Measurements from ENCODE around the gene VGLL4. TPM values are rescaled to one million over a fixed set of nuclear protein-coding genes. Genes with fewer than 3 reads are reported as not detected.
"Not testable (repeated sequence)": the region's sequence is repeated elsewhere in the genome, so short reads cannot be mapped to it uniquely, and the experiment has no call there.

Gene VGLL4
- total RNA-seq, 1 donor from 2014 or later: 94.2 TPM

GRCh38 chr3:11606865-11607440, 36.8 kb downstream of the VGLL4 start:
- no peak for DNase-seq (ENCODE audit: low spot score)

- DNase-seq (ENCODE audit: low spot score): no peak
These were observed 37.5 kb downstream of the VGLL4 start for GRCh38 chr3:11606090-11606784.

DNA sequence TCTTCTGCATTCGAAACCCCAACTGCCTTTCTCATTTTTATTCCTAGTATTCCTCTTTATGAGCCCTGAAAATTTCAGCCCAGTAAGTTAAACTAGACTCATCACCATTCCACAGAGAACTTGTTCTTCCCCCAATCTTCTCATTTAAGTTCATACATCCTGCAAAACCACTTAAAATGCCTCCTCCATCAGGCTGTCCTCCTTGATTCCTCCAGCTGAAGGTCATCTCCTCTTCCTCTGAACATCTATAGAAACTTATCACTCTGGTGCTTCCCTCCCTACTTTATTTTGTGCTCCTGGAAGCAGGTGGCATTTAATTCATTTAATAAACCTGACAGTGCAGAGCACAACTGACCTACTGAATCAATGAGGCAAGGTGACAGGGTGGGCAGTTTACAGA, 38.3 kb downstream of the VGLL4 start:
- DNase-seq (ENCODE audit: low spot score): no peak

GRCh38 chr3:11604139-11604892, 39.4 kb downstream of the VGLL4 start:
- no peak for DNase-seq (ENCODE audit: low spot score)

DNA sequence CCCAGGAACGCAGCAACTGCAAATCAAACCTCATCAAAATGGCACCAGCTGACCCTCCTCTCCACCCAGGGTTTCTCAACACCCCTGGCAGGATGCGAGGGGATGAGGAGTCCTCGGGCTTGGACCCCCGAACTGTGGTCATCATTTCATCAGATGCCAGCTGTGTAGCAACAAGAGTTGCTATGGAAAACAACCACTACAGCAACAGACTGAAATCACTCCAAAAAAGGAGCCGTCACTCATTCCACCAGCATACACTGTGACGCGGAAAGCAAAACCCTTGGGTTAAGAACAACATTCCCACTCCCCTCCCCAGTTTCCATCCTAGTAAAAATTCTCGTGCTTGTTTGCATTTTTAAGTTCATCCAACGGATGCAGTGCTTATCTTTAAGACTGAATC, 40.1 kb downstream of the VGLL4 start:
- no peak for DNase-seq (ENCODE audit: low spot score)

DNA sequence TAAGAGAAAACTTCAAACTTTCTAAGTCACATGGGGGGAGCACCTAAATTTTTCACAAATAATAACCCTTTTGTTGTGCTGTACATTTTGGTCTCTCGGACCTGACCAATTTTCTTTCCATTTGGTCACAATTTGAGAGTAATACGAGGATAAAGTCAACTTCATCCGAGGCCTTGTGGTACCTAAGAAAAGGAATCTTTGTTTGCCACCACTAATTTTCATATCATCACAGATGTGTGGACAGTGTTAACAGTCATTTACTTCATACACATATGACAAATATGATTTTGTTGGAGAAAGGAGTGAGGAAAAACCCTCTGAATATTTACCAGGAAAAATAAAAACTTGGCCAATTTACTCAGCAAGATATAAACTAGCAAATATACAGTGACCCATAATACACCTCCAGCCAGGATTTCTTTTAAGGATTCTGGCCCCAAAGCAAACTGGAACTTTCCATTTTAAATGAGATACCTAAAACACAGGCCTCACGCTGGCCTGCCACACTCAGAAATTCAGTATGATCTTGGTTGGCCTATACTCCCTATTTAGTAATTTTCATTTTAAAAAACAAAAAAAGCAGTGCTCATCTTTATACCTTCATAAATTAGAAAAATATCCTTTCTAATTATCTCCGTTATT, 40.7 kb downstream of the VGLL4 start:
- no peak for DNase-seq (ENCODE audit: low spot score)

DNA sequence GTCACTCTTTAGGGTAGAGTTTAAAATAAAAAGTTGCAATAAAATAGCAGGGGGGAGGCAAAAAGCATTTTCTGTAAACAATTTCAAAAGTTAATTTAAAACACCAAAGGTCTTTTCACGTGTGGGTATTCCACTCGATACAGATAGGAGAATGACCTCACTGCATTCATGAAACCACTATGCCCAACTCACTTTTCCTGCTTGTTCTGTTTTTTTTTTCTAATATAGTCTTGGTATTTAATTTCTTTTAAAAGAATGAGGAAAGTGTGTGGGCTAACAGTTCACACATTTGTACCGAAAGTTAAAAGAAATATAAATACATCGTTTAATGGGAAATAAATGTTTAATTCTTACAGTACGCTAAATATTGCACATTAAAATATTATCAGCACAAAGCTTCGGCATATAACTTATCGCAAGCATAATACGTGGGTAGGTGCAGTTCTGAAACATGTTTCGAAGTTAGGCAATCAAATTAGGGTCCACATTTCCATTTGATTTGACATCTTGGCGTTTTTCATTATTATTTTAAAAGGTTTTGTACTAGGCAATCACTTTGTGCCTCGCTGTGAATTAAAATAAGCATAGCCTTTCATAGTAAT, 41.4 kb downstream of the VGLL4 start:
- no peak for DNase-seq (ENCODE audit: low spot score)

DNA sequence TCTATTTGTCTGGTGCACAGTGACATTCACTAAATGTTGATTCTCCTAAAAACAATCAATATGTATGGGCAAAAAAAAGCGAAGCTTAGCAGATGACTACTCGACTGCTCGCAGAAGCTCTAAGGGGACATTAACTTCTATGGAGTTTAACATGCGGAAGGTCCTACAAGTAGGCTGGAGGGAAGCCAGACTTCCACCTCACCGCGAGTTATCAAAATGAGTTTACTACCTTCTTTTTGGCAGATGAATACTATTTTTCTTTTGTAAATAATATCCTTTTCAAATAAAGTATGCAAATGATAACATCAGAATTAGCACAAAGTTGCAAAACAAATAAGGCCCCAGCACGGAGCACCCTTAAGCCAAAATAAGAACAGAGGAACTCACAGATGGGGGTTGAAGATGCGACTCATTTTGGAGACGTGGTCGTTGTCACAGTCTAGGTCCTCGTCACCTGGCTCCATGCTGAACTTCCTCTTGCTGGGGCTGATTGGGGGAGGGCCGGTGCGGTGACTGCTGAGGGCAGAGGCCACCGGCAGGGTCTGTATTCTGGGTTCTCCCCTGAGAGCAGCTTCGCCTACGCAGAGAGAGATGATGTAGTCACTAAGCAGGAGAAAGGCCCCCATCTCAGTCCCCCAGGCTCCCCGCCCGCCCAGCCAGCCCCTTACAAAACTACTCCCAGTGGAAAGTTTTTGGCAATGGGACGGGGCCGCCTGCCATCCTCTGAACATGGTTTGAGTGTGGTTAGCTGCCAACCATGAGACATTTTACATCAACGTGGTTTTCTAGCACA, 42.1 kb downstream of the VGLL4 start:
- DNase-seq (ENCODE audit: low spot score): no peak

- DNase-seq (ENCODE audit: low spot score): peak; percentile 81
These were observed 43.0 kb downstream of the VGLL4 start for GRCh38 chr3:11600501-11601282.

DNA sequence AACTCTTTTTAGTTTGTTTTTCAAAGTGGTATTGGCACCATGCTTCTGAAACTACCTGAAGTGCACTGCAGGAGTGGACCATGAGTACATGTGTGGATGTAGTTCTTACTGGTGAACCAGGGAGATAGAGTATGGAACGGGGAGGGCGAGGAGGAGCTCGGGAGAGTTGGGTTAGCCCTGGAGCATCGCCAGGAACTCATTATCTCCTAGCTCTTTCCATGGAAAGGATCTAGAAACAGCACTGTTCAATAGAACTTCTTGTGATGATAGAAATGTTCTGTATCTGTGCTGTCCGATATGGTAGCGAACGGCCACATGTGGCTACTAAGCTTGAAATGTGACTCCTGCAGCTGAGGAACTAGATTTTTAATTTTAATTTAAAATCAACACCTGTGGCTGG, 47.3 kb downstream of the VGLL4 start:
- DNase-seq (ENCODE audit: low spot score): no peak

- DNase-seq (ENCODE audit: low spot score): not testable (repeated sequence)
These were observed 48.7 kb downstream of the VGLL4 start for GRCh38 chr3:11595024-11595423.

GRCh38 chr3:11593318-11594034, 50.2 kb downstream of the VGLL4 start:
- DNase-seq (ENCODE audit: low spot score): no peak

DNA sequence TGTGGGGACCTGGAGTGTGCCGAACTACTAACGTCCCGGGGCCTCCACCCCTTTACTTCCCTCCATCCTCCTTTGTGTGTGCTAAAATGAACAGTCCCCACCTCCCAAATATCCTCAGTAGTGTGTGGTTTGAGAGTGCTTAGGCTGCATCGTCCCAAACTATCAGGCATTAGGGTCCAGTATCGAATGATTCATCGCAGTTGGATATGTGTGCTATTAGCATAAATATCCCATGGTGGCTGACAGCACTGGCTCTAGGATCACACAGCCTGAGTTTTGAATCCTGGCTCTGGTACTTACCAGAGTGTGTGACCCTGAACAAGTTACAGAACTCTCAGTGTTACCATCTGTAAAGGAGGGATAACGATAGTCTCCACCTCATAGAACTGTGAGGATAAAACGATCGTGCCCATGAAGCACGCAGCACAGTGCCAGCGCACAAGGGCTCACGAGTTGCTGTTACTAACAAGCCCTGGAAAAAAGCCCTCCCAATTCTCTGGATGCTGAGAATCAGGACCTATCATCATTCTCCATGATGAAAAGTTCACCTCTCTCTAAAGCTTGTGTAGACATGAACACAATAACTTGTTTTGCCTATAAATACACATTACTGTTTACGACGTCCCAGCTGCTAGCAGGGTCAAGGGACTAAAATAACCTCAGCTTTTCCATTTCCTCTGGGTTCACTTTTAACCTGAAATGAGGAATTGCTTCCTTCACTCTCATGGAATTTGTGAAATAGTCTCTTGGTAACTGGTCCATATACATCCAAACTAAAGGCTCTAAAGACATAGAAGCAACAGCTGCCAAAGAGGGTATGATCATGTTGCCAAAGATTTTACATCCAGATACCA, 51.0 kb downstream of the VGLL4 start:
- no peak for DNase-seq (ENCODE audit: low spot score)

GRCh38 chr3:11591391-11592282, 52.1 kb downstream of the VGLL4 start:
- peak; percentile 59 for DNase-seq (ENCODE audit: low spot score)

GRCh38 chr3:11591002-11591355, 52.7 kb downstream of the VGLL4 start:
- no peak for DNase-seq (ENCODE audit: low spot score)

- no peak for DNase-seq (ENCODE audit: low spot score)
These were observed 54.0 kb downstream of the VGLL4 start for GRCh38 chr3:11589706-11590105.

GRCh38 chr3:11588755-11589154, 55.0 kb downstream of the VGLL4 start:
- DNase-seq (ENCODE audit: low spot score): no peak

GRCh38 chr3:11588338-11588737, 55.4 kb downstream of the VGLL4 start:
- no peak for DNase-seq (ENCODE audit: low spot score)

All from mucosa of gallbladder (tissue), 1 donor.